ENCODE results near the gene PEMT.

GRCh38 chr17:17554266-17554665, 37.2 kb downstream of the PEMT start:
- TF ChIP-seq PATZ1 (tag by site-specific recombination; IDR thresholded peaks at IDR 0.05) (no peak), REST (tag by site-specific recombination; IDR thresholded peaks at IDR 0.05) (no peak), CTCF (tag by site-specific recombination; IDR thresholded peaks at IDR 0.05) (no peak), ZBTB11 (tag by site-specific recombination; conservative IDR thresholded peaks at IDR 0.05; ENCODE audit: low read depth) (no peak), ZNF626 (tag by site-specific recombination; IDR thresholded peaks at IDR 0.05) (no peak), ZNF19 (tag by site-specific recombination; IDR thresholded peaks at IDR 0.05; ENCODE audit: low read depth) (no peak), ZNF48 (tag by site-specific recombination; IDR thresholded peaks at IDR 0.05) (no peak)

Measured in HEK293 (cell line).